HEK293T (cell line): ENCODE measurements around the gene RPAP2.

Source experiments
- CTCF ChIA-PET: fragments of 350-600 bp; formaldehyde crosslinking; extraction: SDS; loops from one replicate; lab custom pipeline; 2021; ENCODE audit warnings: antibody characterized with exemption, inconsistent platforms; lab: Yijun Ruan, JAX
- POLR2A ChIA-PET: fragments of 350-600 bp; formaldehyde crosslinking; extraction: SDS; loops from one replicate; lab custom pipeline; 2020; ENCODE audit warnings: antibody characterized with exemption, inconsistent platforms; lab: Yijun Ruan, JAX
- DNase-seq: peaks from one replicate; pipeline ENCODE4 v3.0.0; 2012; ENCODE audit warnings: mixed read lengths; ENCODE audit errors: extremely low spot score
- ARNT ChIP-seq: fragments of 450-650 bp; IDR thresholded peaks from 2 replicates; pipeline ENCODE4 v1.6.1; 2017; ENCODE audit warnings: mild to moderate bottlenecking
- BHLHE40 ChIP-seq: fragments of 450-650 bp; IDR thresholded peaks from 2 replicates; pipeline ENCODE4 v1.6.1; 2016; ENCODE audit warnings: mild to moderate bottlenecking, moderate library complexity, borderline replicate concordance
- CTBP1 ChIP-seq: fragments of 450-650 bp; IDR thresholded peaks from 2 replicates; pipeline ENCODE4 v1.6.1; 2016; ENCODE audit warnings: borderline replicate concordance
- ELF4 ChIP-seq: fragments of 450-650 bp; IDR thresholded peaks from 2 replicates; pipeline ENCODE4 v1.6.1; 2017; ENCODE audit warnings: antibody characterized with exemption
- FOXA1 ChIP-seq: fragments of 450-650 bp; IDR thresholded peaks from 2 replicates; pipeline ENCODE4 v1.6.1; 2016; ENCODE audit warnings: mild to moderate bottlenecking
- FOXK2 ChIP-seq: fragments of 450-650 bp; IDR thresholded peaks from 2 replicates; pipeline ENCODE4 v1.6.1; 2016; ENCODE audit warnings: mild to moderate bottlenecking
- FOXM1 ChIP-seq: fragments of 450-650 bp; IDR thresholded peaks from 2 replicates; pipeline ENCODE4 v1.6.1; 2017; ENCODE audit warnings: mild to moderate bottlenecking, borderline replicate concordance
- HDGF ChIP-seq: fragments of 450-650 bp; IDR thresholded peaks from 2 replicates; pipeline ENCODE4 v1.6.1; 2017; ENCODE audit warnings: antibody characterized with exemption, borderline replicate concordance
- L3MBTL2 ChIP-seq: fragments of 450-650 bp; conservative IDR thresholded peaks from 2 replicates; pipeline ENCODE4 v1.6.1; 2016; ENCODE audit warnings: mild to moderate bottlenecking
- LEF1 ChIP-seq: fragments of 450-650 bp; IDR thresholded peaks from 2 replicates; pipeline ENCODE4 v1.6.1; 2017; ENCODE audit warnings: mild to moderate bottlenecking, borderline replicate concordance
- NFRKB ChIP-seq: fragments of 450-650 bp; IDR thresholded peaks from 2 replicates; pipeline ENCODE4 v1.6.1; 2016; ENCODE audit warnings: mild to moderate bottlenecking, moderate library complexity
- PKNOX1 ChIP-seq: fragments of 450-650 bp; IDR thresholded peaks from 2 replicates; pipeline ENCODE4 v1.6.1; 2016
- SP1 ChIP-seq: fragments of 450-650 bp; IDR thresholded peaks from 2 replicates; pipeline ENCODE4 v1.6.1; 2017
- SUZ12 ChIP-seq: fragments of 450-650 bp; IDR thresholded peaks from 2 replicates; pipeline ENCODE4 v1.6.1; 2016; ENCODE audit warnings: mild to moderate bottlenecking
- TARDBP ChIP-seq: fragments of 450-650 bp; IDR thresholded peaks from 2 replicates; pipeline ENCODE4 v1.6.1; 2016
- ZNF384 ChIP-seq: fragments of 450-650 bp; IDR thresholded peaks from 2 replicates; pipeline ENCODE4 v1.6.1; 2016

Gene RPAP2

GRCh38 chr1:92441697-92442342 is 143.0 kb downstream of the RPAP2 start:
- ChIA-PET POLR2A (no interaction called here), CTCF (interaction anchor here (0.6 kb wide), 1 partner anchor 36 kb away, joined by 3 read pairs; no protein-coding TSS in a partner anchor)
- DNase-seq = no peak
- TF ChIP-seq ELF4 = no peak
- TF ChIP-seq FOXA1 = no peak
- TF ChIP-seq PKNOX1 = no peak
- TF ChIP-seq LEF1 = no peak
- TF ChIP-seq CTBP1 = no peak
- no peak for TF ChIP-seq TARDBP
- no peak for TF ChIP-seq SUZ12
- TF ChIP-seq ZNF384 = no peak
- TF ChIP-seq FOXM1 = no peak
- TF ChIP-seq NFRKB = no peak
- TF ChIP-seq L3MBTL2 = no peak

GRCh38 chr1:92442351-92442750 is 143.5 kb downstream of the RPAP2 start:
- CTCF ChIA-PET = interaction anchor here (0.6 kb wide), 1 partner anchor 36 kb away, joined by 3 read pairs; no protein-coding TSS in a partner anchor
- DNase-seq = no peak
- POLR2A ChIA-PET = no interaction called here
- TF ChIP-seq L3MBTL2 = no peak
- no peak for TF ChIP-seq HDGF
- TF ChIP-seq LEF1 = no peak
- TF ChIP-seq FOXK2 = no peak
- TF ChIP-seq ARNT = no peak
- TF ChIP-seq TARDBP = no peak

- CTCF ChIA-PET = no interaction called here
These were observed 145.0 kb downstream of the RPAP2 start for GRCh38 chr1:92443893-92444292.

GRCh38 chr1:92444351-92444750 is 145.5 kb downstream of the RPAP2 start:
- no peak for DNase-seq
- CTCF ChIA-PET = no interaction called here
- POLR2A ChIA-PET = no interaction called here
- no peak for TF ChIP-seq CTBP1
- no peak for TF ChIP-seq LEF1
- no peak for TF ChIP-seq FOXM1
- TF ChIP-seq ARNT = no peak
- TF ChIP-seq PKNOX1 = no peak
- no peak for TF ChIP-seq SP1
- TF ChIP-seq TARDBP = no peak
- TF ChIP-seq FOXK2 = no peak
- no peak for TF ChIP-seq NFRKB

More at GRCh38 chr1:92443893-92444292, 145.0 kb downstream of the RPAP2 start:
- POLR2A ChIA-PET = no interaction called here
- no peak for TF ChIP-seq SUZ12
- TF ChIP-seq L3MBTL2 = no peak
- TF ChIP-seq NFRKB = no peak
- TF ChIP-seq TARDBP = no peak
- no peak for TF ChIP-seq FOXM1
- TF ChIP-seq FOXA1 = no peak
- TF ChIP-seq PKNOX1 = no peak
- TF ChIP-seq HDGF = no peak
- TF ChIP-seq CTBP1 = no peak
- TF ChIP-seq ELF4 = no peak
- TF ChIP-seq BHLHE40 = no peak
- no peak for TF ChIP-seq SP1
- TF ChIP-seq ZNF384 = no peak
- TF ChIP-seq LEF1 = no peak
- TF ChIP-seq ARNT = no peak
- no peak for DNase-seq

GRCh38 chr1:92445865-92446264 is 147.0 kb downstream of the RPAP2 start:
- POLR2A ChIA-PET = no interaction called here
- no peak for DNase-seq
- CTCF ChIA-PET = no interaction called here
- TF ChIP-seq CTBP1 (no peak), FOXK2 (no peak), FOXA1 (no peak), FOXM1 (no peak), ARNT (no peak), SP1 (no peak), HDGF (no peak), ELF4 (no peak), LEF1 (no peak), ZNF384 (no peak), BHLHE40 (no peak), NFRKB (no peak), TARDBP (no peak), L3MBTL2 (no peak), SUZ12 (no peak), PKNOX1 (no peak)

GRCh38 chr1:92446546-92446945 is 147.7 kb downstream of the RPAP2 start:
- no peak for DNase-seq
- ChIA-PET POLR2A (no interaction called here), CTCF (no interaction called here)
- no peak for TF ChIP-seq LEF1
- TF ChIP-seq TARDBP = no peak
- no peak for TF ChIP-seq FOXA1
- no peak for TF ChIP-seq ZNF384
- TF ChIP-seq L3MBTL2 = no peak
- TF ChIP-seq FOXK2 = no peak
- no peak for TF ChIP-seq CTBP1
- TF ChIP-seq PKNOX1 = no peak
- no peak for TF ChIP-seq HDGF
- no peak for TF ChIP-seq BHLHE40
- TF ChIP-seq ARNT = no peak
- no peak for TF ChIP-seq NFRKB
- TF ChIP-seq SUZ12 = no peak
- TF ChIP-seq SP1 = no peak
